Measurements from ENCODE around the gene CAT.
"Not testable (repeated sequence)": the region's sequence is repeated elsewhere in the genome, so short reads cannot be mapped to it uniquely, and the experiment has no call there.

Gene CAT

DNA sequence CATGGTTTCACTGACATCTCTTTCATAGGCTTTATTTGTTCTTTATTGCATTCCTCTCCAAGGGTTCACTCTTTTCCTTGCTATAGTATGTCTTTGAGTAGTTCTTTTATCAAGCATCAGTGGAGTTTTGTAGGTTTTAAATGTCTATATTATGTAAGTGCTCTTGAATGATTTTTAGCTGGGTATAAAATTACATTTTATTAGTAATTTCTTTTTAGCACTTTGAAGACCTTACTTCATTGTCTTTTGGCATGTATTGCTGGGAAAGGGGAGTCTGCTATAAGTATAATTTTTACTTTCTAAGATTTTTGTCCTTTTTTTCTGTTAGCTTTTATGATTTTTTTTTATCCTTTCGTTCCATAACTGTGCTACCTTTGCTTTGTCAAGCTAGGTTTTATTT, 25.5 kb upstream of the CAT start:
- Histone ChIP-seq H3K36me3 (ENCODE audit: insufficient read depth, insufficient read length, low read length) (no peaks in the 10 kb centered on the region), H3K9ac (ENCODE audit: insufficient read length, low read depth) (no peak overlapping the region), H3K27me3 (ENCODE audit: insufficient read depth, insufficient read length) (no peaks in the 10 kb centered on the region), H3K4me3 (ENCODE audit: insufficient read length, low read depth) (no peak overlapping the region), H3K4me1 (ENCODE audit: insufficient read depth, insufficient read length) (no peaks in the 10 kb centered on the region), H3K9me3 (ENCODE audit: insufficient read depth, low read length) (peaks cover 16% of the 10 kb centered on the region)
- no peak for DNase-seq (ENCODE audit: low read depth, low spot score)
- no peak for TF ChIP-seq ZNF274 (IDR thresholded peaks at IDR 0.05; ENCODE audit: low read depth, low read length)
- TF ChIP-seq YY1 (IDR thresholded peaks at IDR 0.05; ENCODE audit: insufficient read depth, insufficient read length): no peak
- TF ChIP-seq SUZ12 (IDR thresholded peaks at IDR 0.05; ENCODE audit: extremely low read depth, insufficient read depth, insufficient read length): no peak

DNA sequence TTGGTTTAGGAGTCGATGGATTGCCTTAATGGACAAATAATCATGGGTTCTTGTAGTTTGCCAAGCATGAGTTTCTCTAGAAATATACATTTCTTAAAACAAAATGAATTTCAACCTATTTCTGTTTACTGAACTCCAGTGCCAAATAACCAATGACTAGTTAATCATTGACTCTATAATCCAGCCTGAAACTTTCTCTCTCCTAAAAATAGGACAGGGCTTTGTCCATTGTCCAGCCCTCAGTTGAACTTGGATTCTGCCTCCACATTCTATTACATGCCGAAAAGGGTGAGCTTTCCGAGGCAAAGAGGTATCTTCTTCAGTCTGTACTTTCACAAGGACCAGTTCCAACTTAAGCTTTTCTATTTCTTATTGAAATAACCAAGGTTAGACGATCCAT, 23.2 kb upstream of the CAT start:
- no peak for DNase-seq (ENCODE audit: low read depth, low spot score)
- H3K9ac ChIP-seq (ENCODE audit: insufficient read length, low read depth): no peak overlapping the region
- H3K27me3 ChIP-seq (ENCODE audit: insufficient read depth, insufficient read length): no peaks in the 10 kb centered on the region
- no peak overlapping the region for H3K4me3 ChIP-seq (ENCODE audit: insufficient read length, low read depth)
- H3K9me3 ChIP-seq (ENCODE audit: insufficient read depth, low read length): peaks cover 16% of the 10 kb centered on the region
- no peaks in the 10 kb centered on the region for H3K36me3 ChIP-seq (ENCODE audit: insufficient read depth, insufficient read length, low read length)
- TF ChIP-seq YY1 (IDR thresholded peaks at IDR 0.05; ENCODE audit: insufficient read depth, insufficient read length) (no peak), SUZ12 (IDR thresholded peaks at IDR 0.05; ENCODE audit: extremely low read depth, insufficient read depth, insufficient read length) (no peak), ZNF274 (IDR thresholded peaks at IDR 0.05; ENCODE audit: low read depth, low read length) (no peak)
- H3K4me1 ChIP-seq (ENCODE audit: insufficient read depth, insufficient read length): no peaks in the 10 kb centered on the region

DNA sequence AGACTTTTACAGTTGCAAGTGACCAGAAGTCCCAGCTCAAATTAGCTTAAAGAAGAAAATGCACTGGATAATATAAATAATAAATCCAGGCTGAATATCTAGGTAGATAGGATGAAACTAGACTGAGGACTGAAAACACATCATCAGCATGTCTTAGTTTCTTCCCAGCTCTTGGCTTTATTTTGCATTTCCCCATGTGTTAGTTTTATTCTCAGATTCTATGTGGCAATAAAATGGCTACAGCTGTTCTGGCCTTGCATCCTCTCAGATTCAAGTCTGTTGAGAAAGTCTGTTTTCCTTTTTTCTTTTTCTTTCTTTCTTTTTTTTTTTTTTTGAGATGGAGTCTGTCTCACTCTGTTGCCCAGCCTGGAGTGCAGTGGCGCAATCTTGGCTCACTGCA, 22.6 kb upstream of the CAT start:
- Histone ChIP-seq H3K36me3 (ENCODE audit: insufficient read depth, insufficient read length, low read length) (no peaks in the 10 kb centered on the region), H3K4me3 (ENCODE audit: insufficient read length, low read depth) (no peak overlapping the region), H3K4me1 (ENCODE audit: insufficient read depth, insufficient read length) (no peaks in the 10 kb centered on the region), H3K9me3 (ENCODE audit: insufficient read depth, low read length) (peaks cover 16% of the 10 kb centered on the region), H3K9ac (ENCODE audit: insufficient read length, low read depth) (no peak overlapping the region), H3K27me3 (ENCODE audit: insufficient read depth, insufficient read length) (no peaks in the 10 kb centered on the region)
- TF ChIP-seq YY1 (IDR thresholded peaks at IDR 0.05; ENCODE audit: insufficient read depth, insufficient read length): no peak
- TF ChIP-seq SUZ12 (IDR thresholded peaks at IDR 0.05; ENCODE audit: extremely low read depth, insufficient read depth, insufficient read length): no peak
- TF ChIP-seq ZNF274 (IDR thresholded peaks at IDR 0.05; ENCODE audit: low read depth, low read length): no peak
- DNase-seq (ENCODE audit: low read depth, low spot score): no peak

- TF ChIP-seq YY1 (IDR thresholded peaks at IDR 0.05; ENCODE audit: insufficient read depth, insufficient read length): no peak
- no peak for TF ChIP-seq SUZ12 (IDR thresholded peaks at IDR 0.05; ENCODE audit: extremely low read depth, insufficient read depth, insufficient read length)
- no peak for TF ChIP-seq ZNF274 (IDR thresholded peaks at IDR 0.05; ENCODE audit: low read depth, low read length)
- Histone ChIP-seq H3K27me3 (ENCODE audit: insufficient read depth, insufficient read length) (no peaks in the 10 kb centered on the region), H3K9ac (ENCODE audit: insufficient read length, low read depth) (no peak overlapping the region), H3K4me3 (ENCODE audit: insufficient read length, low read depth) (no peak overlapping the region), H3K4me1 (ENCODE audit: insufficient read depth, insufficient read length) (no peaks in the 10 kb centered on the region), H3K9me3 (ENCODE audit: insufficient read depth, low read length) (peaks cover 16% of the 10 kb centered on the region), H3K36me3 (ENCODE audit: insufficient read depth, insufficient read length, low read length) (no peaks in the 10 kb centered on the region)
- no peak for DNase-seq (ENCODE audit: low read depth, low spot score)
Observed at GRCh38 chr11:34416766-34417165, 22.0 kb upstream of the CAT start.

DNA sequence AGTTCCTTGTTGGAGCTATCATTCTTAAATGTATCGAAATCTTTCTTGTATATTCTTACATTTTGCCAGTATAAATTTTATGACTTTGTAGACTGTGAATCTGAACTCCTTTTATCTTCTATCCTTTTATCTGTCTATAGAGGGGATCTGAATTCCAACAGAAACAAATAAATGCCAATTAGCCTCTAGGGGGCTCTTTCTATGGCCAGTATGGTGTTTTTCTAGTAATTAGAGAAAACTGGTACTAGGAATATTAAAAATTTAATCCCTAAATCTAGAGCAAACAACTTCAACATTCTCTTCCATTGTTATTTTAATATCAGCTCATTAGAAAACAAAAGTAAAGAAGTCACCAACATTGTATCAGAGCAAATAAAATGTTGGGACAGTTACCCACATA, 21.5 kb upstream of the CAT start:
- no peak for TF ChIP-seq ZNF274 (IDR thresholded peaks at IDR 0.05; ENCODE audit: low read depth, low read length)
- TF ChIP-seq YY1 (IDR thresholded peaks at IDR 0.05; ENCODE audit: insufficient read depth, insufficient read length): no peak
- no peak for TF ChIP-seq SUZ12 (IDR thresholded peaks at IDR 0.05; ENCODE audit: extremely low read depth, insufficient read depth, insufficient read length)
- no peak for DNase-seq (ENCODE audit: low read depth, low spot score)

GRCh38 chr11:34419158-34419557, 19.6 kb upstream of the CAT start:
- no peak for DNase-seq (ENCODE audit: low read depth, low spot score)
- Histone ChIP-seq H3K27me3 (ENCODE audit: insufficient read depth, insufficient read length) (no peaks in the 10 kb centered on the region), H3K9me3 (ENCODE audit: insufficient read depth, low read length) (no peaks in the 10 kb centered on the region), H3K4me3 (ENCODE audit: insufficient read length, low read depth) (no peak overlapping the region), H3K4me1 (ENCODE audit: insufficient read depth, insufficient read length) (no peaks in the 10 kb centered on the region), H3K9ac (ENCODE audit: insufficient read length, low read depth) (no peak overlapping the region), H3K36me3 (ENCODE audit: insufficient read depth, insufficient read length, low read length) (no peaks in the 10 kb centered on the region)
- TF ChIP-seq YY1 (IDR thresholded peaks at IDR 0.05; ENCODE audit: insufficient read depth, insufficient read length) (no peak), ZNF274 (IDR thresholded peaks at IDR 0.05; ENCODE audit: low read depth, low read length) (no peak), SUZ12 (IDR thresholded peaks at IDR 0.05; ENCODE audit: extremely low read depth, insufficient read depth, insufficient read length) (no peak)

More for the DNA sequence above, 21.5 kb upstream of the CAT start:
- Histone ChIP-seq H3K9me3 (ENCODE audit: insufficient read depth, low read length) (peaks cover 16% of the 10 kb centered on the region), H3K9ac (ENCODE audit: insufficient read length, low read depth) (no peak overlapping the region), H3K4me3 (ENCODE audit: insufficient read length, low read depth) (no peak overlapping the region), H3K4me1 (ENCODE audit: insufficient read depth, insufficient read length) (no peaks in the 10 kb centered on the region), H3K36me3 (ENCODE audit: insufficient read depth, insufficient read length, low read length) (no peaks in the 10 kb centered on the region), H3K27me3 (ENCODE audit: insufficient read depth, insufficient read length) (no peaks in the 10 kb centered on the region)

DNA sequence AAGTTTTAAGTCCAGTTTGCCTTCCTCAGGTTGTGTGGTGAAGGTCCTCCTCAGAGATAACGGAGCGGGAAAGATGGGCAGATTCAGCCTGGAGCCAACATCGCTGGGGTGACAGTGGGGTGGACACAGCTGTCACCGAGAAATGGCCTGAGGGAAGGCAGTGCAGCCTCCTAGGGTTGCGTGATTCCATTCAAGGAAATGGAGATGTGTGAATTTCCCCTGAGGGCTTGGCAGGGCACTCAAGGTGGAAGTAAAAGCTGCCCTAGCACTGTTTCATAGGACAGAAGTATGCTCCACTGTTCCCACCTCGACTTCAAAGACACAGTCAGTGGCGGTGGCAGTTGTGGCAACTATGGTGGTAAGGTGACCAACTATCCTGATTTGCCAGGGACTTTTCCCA, 15.4 kb upstream of the CAT start:
- no peak for DNase-seq (ENCODE audit: low read depth, low spot score)
- Histone ChIP-seq H3K27me3 (ENCODE audit: insufficient read depth, insufficient read length) (no peaks in the 10 kb centered on the region), H3K36me3 (ENCODE audit: insufficient read depth, insufficient read length, low read length) (no peaks in the 10 kb centered on the region), H3K4me1 (ENCODE audit: insufficient read depth, insufficient read length) (no peaks in the 10 kb centered on the region), H3K9ac (ENCODE audit: insufficient read length, low read depth) (no peak overlapping the region), H3K4me3 (ENCODE audit: insufficient read length, low read depth) (no peak overlapping the region), H3K9me3 (ENCODE audit: insufficient read depth, low read length) (no peaks in the 10 kb centered on the region)
- TF ChIP-seq YY1 (IDR thresholded peaks at IDR 0.05; ENCODE audit: insufficient read depth, insufficient read length) (no peak), ZNF274 (IDR thresholded peaks at IDR 0.05; ENCODE audit: low read depth, low read length) (no peak), SUZ12 (IDR thresholded peaks at IDR 0.05; ENCODE audit: extremely low read depth, insufficient read depth, insufficient read length) (no peak)

GRCh38 chr11:34424826-34425225, 13.9 kb upstream of the CAT start:
- not testable (repeated sequence) for H3K4me3 ChIP-seq (ENCODE audit: insufficient read length, low read depth); H3K9ac ChIP-seq (ENCODE audit: insufficient read length, low read depth); H3K27me3 ChIP-seq (ENCODE audit: insufficient read depth, insufficient read length); H3K9me3 ChIP-seq (ENCODE audit: insufficient read depth, low read length); DNase-seq (ENCODE audit: low read depth, low spot score); H3K4me1 ChIP-seq (ENCODE audit: insufficient read depth, insufficient read length); H3K36me3 ChIP-seq (ENCODE audit: insufficient read depth, insufficient read length, low read length)

All from NT2/D1 (cell line).